Mesenteric fat pad (tissue), 1 donor: ENCODE data around the gene POLDIP3. TPM values are rescaled to one million over a fixed set of nuclear protein-coding genes. Genes with fewer than 3 reads are reported as not detected.
"Not testable (repeated sequence)": the region's sequence is repeated elsewhere in the genome, so short reads cannot be mapped to it uniquely, and the experiment has no call there.

Experiments
- DNase-seq: peaks from one replicate; pipeline ENCODE4 v3.0.0-alpha.2; 2020; ENCODE audit warnings: low spot score
- total RNA-seq: library from RNA; stranded (reverse); fragmentation: NEBNext Ultra II Directional; extraction: Animal tissue kit (Norgen Biotek cat#: 25700); gene quantifications from one replicate; pipeline ENCODE4 v1.2.1, GENCODE V29; 2021
- donor health status: DM: yes; HTN: yes; CAD: no.

POLDIP3 gene
- total RNA-seq, 1 donor from 2014 or later = 38.2 TPM

GRCh38 chr22:42561856-42562255 lies 52.8 kb downstream of the POLDIP3 start:
- DNase-seq = no peak

- no peak for DNase-seq
Measured at GRCh38 chr22:42560781-42561180, 53.9 kb downstream of the POLDIP3 start.

GRCh38 chr22:42560381-42560780 lies 54.3 kb downstream of the POLDIP3 start:
- no peak for DNase-seq

- DNase-seq = peak; percentile 94
Measured at GRCh38 chr22:42553475-42554361, 61.0 kb downstream of the POLDIP3 start, which contains the start of gene SERHL2. SERHL2 (plus strand) TSS chr22:42553956; CDS start chr22:42554021, 65 bp downstream.

GRCh38 chr22:42552294-42552647 lies 62.4 kb downstream of the POLDIP3 start:
- DNase-seq = not testable (repeated sequence)

GRCh38 chr22:42549331-42550060 lies 65.2 kb downstream of the POLDIP3 start:
- DNase-seq = no peak

- DNase-seq = no peak
Measured at GRCh38 chr22:42548597-42549330, 65.9 kb downstream of the POLDIP3 start.

- DNase-seq = not testable (repeated sequence)
Measured at GRCh38 chr22:42548126-42548525, 66.6 kb downstream of the POLDIP3 start.

- no peak for DNase-seq
Measured at GRCh38 chr22:42547562-42547961, 67.1 kb downstream of the POLDIP3 start.

- DNase-seq = no peak
Measured at GRCh38 chr22:42544686-42545085, 70.0 kb downstream of the POLDIP3 start.

GRCh38 chr22:42539236-42539771 lies 75.4 kb downstream of the POLDIP3 start:
- DNase-seq = not testable (repeated sequence)

- not testable (repeated sequence) for DNase-seq
Measured at GRCh38 chr22:42537199-42537831, 77.4 kb downstream of the POLDIP3 start.

GRCh38 chr22:42536634-42537033 lies 78.0 kb downstream of the POLDIP3 start:
- DNase-seq = not testable (repeated sequence)

- no peak for DNase-seq
Measured at GRCh38 chr22:42536166-42536565, 78.5 kb downstream of the POLDIP3 start.

- DNase-seq = not testable (repeated sequence)
Measured at GRCh38 chr22:42535082-42535731, 79.5 kb downstream of the POLDIP3 start.

Other genes with a start within 250 kb of the POLDIP3 start
- 17.6 TPM for gene NFAM1, start 182.5 kb downstream of the POLDIP3 start, total RNA-seq
- 44.8 TPM for gene RRP7A, start 95.1 kb downstream of the POLDIP3 start, total RNA-seq
- 1.00 TPM for gene SERHL2, start 60.9 kb downstream of the POLDIP3 start, total RNA-seq
- gene ATP5MGL, start 25.7 kb upstream of the POLDIP3 start, total RNA-seq = 3.2 TPM
- 490 TPM for gene CYB5R3, start 34.5 kb upstream of the POLDIP3 start, total RNA-seq
- gene A4GALT, start 106.0 kb upstream of the POLDIP3 start, total RNA-seq = 42.1 TPM
- 57.3 TPM for gene ARFGAP3, start 242.4 kb upstream of the POLDIP3 start, total RNA-seq